IPS DF 19.7 (cell line): ENCODE measurements around the gene PRPH2.
"Not testable (repeated sequence)": the region's sequence is repeated elsewhere in the genome, so short reads cannot be mapped to it uniquely, and the experiment has no call there.

Experiments
- DNase-seq: peaks from one replicate; pipeline ENCODE4 v3.0.0-alpha.2; 2013; ENCODE audit warnings: low read depth, low spot score

The PRPH2 gene

DNA sequence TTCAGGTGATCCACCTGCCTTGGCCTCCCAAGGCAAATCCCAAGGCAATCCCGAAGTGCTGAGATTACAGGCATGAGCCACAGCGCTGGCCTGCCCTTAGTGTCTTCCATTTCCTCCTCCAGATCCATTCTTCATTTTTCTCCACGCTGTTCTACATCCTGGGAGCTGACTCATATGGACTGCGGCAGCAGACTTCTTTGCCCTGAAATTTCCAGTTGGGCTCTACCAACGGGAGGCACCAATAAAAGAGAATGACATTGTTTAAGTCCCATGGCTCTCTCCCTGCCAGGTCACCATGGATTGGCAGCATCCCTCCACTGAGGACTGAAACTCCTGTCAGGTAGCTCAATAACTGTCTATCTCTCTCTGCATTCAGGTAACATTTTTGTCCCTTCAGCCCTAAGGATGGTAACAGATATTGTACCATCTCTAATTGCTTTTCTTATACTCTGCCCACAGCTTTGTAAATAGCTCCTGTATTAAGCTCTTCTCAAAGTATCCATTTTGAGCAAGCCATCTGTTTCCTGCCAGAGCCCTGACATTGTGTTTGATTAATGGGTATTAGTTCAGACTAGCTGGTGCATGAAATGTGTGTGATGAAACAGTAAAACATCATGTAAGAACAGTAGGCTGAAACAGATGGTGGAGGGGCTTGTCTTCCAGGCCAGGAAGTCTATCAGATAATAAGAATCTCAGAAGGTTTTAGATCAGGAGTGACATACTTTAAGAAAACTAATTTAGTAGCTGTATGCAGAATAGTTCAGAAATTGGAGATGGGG, 19.9 kb upstream of the PRPH2 start:
- no peak for DNase-seq

DNA sequence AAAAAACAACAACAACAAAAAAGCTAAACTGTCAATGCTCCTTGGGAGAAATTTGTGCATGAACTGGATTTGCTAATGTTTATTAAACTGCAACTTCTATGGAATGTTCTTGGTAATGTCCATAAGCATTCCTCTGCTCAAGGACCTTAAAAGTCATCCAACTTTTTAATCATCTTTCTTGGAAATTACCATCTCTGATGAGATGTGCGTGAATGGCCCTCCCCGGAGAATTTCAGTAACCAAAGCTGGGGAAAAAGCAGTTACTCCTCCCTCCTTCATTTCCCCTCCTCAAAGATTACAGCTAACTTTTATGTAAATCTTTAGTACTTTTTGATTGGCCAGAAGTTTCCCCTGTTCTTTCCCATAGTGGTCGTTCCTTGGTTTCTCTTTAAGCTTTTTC, 18.3 kb upstream of the PRPH2 start:
- DNase-seq = no peak

DNA sequence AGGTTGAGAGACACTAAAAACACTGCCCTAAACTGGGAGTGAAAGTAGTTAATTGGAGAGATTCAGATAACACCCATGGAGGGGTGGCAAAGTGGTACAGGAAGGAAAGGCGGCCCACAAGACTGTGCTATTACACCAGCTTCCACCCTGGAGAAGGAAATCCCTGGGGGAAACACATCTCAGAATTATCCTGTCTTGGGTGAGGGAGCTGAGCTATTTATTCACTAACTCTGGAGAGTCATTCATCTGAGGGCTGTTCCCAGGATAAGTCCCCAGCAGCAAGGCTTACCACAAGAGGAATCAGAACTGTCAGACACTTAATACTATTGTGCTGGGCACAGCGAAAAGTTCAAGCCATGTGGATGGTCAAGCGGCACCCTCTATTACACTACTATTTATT, 13.6 kb upstream of the PRPH2 start:
- DNase-seq = no peak

DNA sequence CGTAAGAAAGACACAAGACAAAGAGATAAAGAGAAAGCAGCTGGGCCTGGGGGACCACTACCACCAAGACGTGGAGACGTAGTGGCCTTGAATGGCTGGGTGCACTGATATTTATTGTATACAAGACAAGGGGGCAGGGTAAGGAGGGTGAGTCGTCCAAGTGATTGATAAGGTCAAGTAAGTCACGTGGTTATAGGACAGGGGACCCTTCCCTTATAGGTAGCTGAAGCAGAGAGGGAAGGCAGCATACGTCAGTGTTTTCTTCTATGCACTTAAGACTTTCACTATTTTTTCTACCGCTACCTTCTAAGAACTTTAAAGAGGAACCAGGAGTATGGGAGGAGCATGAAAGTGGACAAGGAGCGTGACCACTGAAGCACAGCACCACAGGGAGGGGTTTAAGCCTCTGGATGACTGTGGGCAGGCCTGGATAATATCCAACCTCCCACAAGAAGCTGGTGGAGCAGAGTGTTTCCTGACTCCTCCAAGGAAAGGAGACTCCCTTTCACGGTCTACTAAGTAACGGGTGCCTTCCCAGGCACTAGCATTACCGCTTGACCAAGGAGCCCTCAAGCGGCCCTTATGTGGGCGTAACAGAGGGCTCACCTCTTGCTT, 11.6 kb upstream of the PRPH2 start:
- not testable (repeated sequence) for DNase-seq

- DNase-seq = no peak
Measured at GRCh38 chr6:42729731-42730130, 7.3 kb upstream of the PRPH2 start.

DNA sequence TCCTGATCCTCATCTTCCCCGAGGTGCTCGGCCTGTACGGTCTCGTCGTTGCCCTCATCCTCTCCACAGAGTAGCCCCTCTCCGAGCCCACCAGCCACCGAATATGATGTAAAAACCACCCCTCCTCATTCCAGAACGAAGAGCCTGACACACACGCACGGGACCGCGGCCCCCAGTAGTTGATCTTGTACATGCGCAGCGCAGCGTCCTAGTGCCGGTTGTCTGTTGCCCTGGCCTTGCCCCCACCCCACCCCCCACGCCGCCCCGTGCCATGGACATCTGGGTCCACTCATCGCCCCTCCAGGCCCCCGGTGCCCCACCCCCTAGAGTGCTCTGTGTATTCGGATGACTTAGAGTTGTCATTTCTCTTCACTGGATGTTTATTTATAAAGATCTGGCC, 5.2 kb upstream of the PRPH2 start:
- no peak for DNase-seq

GRCh38 chr6:42727087-42727611, 4.8 kb upstream of the PRPH2 start:
- no peak for DNase-seq

DNA sequence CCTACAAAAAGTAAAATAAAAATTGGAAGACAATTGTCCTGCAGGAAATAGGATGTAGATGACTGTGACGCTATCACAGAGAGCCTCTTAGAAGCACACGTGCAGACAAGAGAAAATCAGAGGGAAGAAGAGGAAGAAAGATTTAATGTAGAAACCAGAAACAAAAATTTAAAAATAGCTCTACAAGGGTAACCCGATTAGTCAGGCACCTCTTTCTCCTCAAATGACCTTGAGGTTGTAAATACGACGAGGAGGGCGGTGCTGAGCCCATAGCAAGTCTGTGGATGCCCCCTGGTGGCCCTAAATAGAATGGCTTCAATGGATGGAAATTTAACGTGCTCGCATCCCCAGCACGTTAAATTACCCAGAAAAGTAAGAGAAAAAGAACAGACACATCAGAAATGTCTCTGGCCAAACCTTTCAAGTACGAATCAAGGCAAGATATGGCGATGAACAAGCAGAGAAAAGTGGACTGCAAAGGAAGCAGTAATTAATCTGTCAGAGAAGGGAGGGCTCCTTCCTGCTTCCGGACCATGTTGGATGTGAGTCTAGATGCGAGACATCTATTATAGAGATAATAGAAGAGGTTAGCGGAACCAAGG, 4.2 kb upstream of the PRPH2 start:
- DNase-seq = peak; percentile 72

GRCh38 chr6:42726026-42726425, 3.6 kb upstream of the PRPH2 start:
- DNase-seq = no peak

- no peak for DNase-seq
Measured at GRCh38 chr6:42724825-42725224, 2.4 kb upstream of the PRPH2 start.

DNA sequence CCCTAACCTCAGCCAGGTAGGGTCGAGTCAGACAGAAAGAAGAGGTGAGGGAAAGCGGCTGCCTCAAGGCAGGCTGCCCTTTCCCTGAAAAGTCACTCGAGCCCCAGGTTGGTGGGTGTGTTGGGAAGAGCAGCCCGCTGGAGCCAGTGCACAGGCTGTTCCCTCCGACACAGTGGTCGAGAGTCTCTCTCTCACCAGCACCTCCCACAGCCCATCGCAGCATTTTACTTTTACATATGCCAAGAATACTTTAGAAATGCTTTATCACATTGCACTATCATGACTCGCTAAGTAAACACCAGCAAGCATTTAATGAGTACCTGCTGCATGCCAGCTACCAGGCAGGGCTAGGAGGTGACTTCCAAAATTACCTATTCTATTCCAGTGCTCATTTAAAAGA, 1.7 kb downstream of the PRPH2 start:
- DNase-seq = no peak

- no peak for DNase-seq
Measured at GRCh38 chr6:42715871-42716270, 6.5 kb downstream of the PRPH2 start.

- no peak for DNase-seq
Measured at GRCh38 chr6:42714098-42714761, 8.2 kb downstream of the PRPH2 start.

DNA sequence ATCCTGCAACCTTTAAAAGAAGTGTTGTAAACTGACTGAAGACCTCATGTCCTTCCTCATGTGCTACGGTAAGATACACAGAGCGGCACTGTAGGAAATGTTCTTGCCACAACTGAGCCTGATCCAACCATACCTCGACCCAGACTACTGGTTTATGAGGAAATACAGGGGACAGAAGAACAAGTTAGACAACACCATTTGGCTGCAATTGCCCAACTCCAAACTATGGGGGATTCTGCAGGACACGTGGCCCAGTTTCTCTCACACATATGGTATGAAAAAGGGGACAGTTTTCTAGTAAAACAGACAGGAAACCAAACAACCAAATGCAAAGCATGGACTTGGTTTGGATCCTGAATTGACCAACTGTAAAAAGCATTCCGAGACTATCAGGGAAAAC, 10.5 kb downstream of the PRPH2 start:
- DNase-seq = no peak

DNA sequence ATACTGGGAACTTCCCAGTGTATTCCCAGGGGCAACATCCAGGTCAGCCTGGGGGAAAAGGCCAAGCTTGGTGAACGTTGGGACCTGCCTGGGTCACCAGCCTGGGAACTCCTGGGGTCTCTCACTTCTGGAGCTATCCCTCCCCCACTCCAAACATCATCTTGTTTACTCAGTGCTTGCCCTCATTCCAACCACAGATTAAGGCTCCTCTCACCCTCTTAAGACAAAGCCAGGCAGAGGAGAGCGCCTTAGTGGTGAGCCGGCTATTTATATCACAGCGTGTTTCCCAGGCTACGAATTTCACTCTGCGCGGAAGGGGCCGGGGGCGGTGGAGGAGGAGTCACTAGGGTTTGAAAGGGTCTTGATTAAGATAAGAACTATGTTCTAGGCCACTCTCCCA, 12.1 kb downstream of the PRPH2 start:
- no peak for DNase-seq

DNA sequence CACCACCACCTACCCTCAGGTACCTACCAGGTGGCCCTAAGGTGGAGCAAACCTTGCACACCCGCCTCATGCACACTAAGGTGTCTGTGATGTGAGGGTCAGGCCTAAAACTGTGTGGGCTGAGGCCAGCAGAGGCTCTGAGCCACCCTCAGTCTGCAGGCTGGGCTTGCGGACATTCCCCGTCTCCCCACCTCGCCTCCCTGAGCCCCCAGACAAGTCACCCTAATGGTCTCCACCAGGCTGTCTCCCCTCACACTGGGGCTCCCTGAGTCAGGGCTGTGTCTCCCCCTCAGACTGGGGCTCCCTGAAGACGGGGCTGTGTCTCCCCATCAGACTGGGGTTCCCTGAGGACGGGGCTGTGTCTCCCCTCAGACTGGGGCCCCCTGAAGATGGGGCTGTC, 12.5 kb downstream of the PRPH2 start:
- no peak for DNase-seq

GRCh38 chr6:42708096-42708495, 14.3 kb downstream of the PRPH2 start:
- DNase-seq = no peak

DNA sequence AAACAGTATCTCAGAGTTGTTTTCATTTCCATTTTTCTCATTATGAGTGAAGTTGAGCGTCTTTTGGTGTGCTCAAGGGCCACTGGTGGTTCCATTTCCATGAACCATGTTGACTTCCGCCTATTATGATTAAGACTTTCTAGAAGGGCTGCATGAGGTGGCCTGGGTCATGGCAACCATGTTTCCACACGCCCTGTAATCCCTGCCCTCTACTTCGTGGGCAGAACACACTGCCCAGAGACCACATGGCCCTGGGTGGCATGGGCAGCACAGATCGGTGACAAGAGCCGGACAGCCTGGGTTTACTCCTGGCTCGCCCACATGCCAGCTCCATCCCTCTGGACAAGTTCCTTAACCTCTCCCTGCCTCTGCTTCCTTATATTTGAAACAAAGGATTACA, 14.8 kb downstream of the PRPH2 start:
- no peak for DNase-seq

DNA sequence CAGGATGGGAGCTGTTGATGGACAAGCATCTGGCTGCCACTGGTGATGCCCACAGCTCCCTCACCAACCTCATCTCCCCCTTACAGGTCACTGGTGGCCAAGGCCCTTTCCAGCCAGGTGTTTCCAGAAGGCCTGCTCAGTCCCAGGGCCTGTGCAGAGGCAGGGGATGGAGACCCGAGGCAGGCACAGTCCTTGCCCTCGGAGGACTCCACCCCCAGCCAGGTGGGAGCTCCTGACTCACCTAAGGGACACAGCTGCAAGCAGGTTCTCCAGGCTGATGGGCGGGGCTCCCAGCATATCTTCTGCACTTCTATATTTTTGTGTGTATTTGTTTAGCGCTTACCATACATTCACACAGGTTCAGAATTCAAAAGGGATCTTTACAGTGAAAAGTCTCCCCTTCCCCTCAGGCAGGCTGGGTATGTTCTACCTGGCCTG, 17.4 kb downstream of the PRPH2 start:
- no peak for DNase-seq

- peak; percentile 78 for DNase-seq
Measured at GRCh38 chr6:42704251-42704936, 18.0 kb downstream of the PRPH2 start.

- not testable (repeated sequence) for DNase-seq
Measured at GRCh38 chr6:42702786-42703185, 19.6 kb downstream of the PRPH2 start.

GRCh38 chr6:42702200-42702599, 20.2 kb downstream of the PRPH2 start:
- DNase-seq = no peak
